ENCODE measurements around the gene P2RY12.

The P2RY12 gene

GRCh38 chr3:151371526-151371925 is 13.0 kb downstream of the P2RY12 start:
- no peak for ATAC-seq
- TF ChIP-seq ZFP3 (CRISPR knock-in tag; IDR thresholded peaks at IDR 0.05), result no peak
- no peak for TF ChIP-seq GLIS3 (CRISPR knock-in tag; IDR thresholded peaks at IDR 0.05)
- TF ChIP-seq, protein P1, sequence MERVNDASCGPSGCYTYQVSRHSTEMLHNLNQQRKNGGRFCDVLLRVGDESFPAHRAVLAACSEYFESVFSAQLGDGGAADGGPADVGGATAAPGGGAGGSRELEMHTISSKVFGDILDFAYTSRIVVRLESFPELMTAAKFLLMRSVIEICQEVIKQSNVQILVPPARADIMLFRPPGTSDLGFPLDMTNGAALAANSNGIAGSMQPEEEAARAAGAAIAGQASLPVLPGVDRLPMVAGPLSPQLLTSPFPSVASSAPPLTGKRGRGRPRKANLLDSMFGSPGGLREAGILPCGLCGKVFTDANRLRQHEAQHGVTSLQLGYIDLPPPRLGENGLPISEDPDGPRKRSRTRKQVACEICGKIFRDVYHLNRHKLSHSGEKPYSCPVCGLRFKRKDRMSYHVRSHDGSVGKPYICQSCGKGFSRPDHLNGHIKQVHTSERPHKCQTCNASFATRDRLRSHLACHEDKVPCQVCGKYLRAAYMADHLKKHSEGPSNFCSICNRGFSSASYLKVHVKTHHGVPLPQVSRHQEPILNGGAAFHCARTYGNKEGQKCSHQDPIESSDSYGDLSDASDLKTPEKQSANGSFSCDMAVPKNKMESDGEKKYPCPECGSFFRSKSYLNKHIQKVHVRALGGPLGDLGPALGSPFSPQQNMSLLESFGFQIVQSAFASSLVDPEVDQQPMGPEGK (CRISPR knock-in tag; IDR thresholded peaks at IDR 0.05; ENCODE audit: borderline replicate concordance), result no peak
- no peak for TF ChIP-seq ZNF8 (CRISPR knock-in tag; IDR thresholded peaks at IDR 0.05)
- TF ChIP-seq TCF4 (CRISPR knock-in tag; IDR thresholded peaks at IDR 0.05; ENCODE audit: borderline replicate concordance), result no peak

GRCh38 chr3:151367448-151367847 is 17.1 kb downstream of the P2RY12 start:
- ATAC-seq, result no peak
- TF ChIP-seq TSHZ2 (CRISPR knock-in tag; IDR thresholded peaks at IDR 0.05) (no peak), ZNF70 (CRISPR knock-in tag; IDR thresholded peaks at IDR 0.05) (no peak), GLIS3 (CRISPR knock-in tag; IDR thresholded peaks at IDR 0.05) (no peak), RARB (CRISPR knock-in tag; IDR thresholded peaks at IDR 0.05) (no peak), ARNTL (CRISPR knock-in tag; IDR thresholded peaks at IDR 0.05; ENCODE audit: borderline replicate concordance, low read depth) (no peak), ZNF565 (CRISPR knock-in tag; conservative IDR thresholded peaks at IDR 0.05; ENCODE audit: low read depth) (no peak), ZC3H10 (CRISPR knock-in tag; IDR thresholded peaks at IDR 0.05) (no peak)

- ATAC-seq, result no peak
- no peak for TF ChIP-seq ZNF565 (CRISPR knock-in tag; conservative IDR thresholded peaks at IDR 0.05; ENCODE audit: low read depth)
- no peak for TF ChIP-seq ZC3H10 (CRISPR knock-in tag; IDR thresholded peaks at IDR 0.05)
- no peak for TF ChIP-seq ZNF70 (CRISPR knock-in tag; IDR thresholded peaks at IDR 0.05)
- TF ChIP-seq SNAI2 (CRISPR knock-in tag; IDR thresholded peaks at IDR 0.05), result no peak
- TF ChIP-seq BACH2 (CRISPR knock-in tag; IDR thresholded peaks at IDR 0.05; ENCODE audit: borderline replicate concordance), result no peak
- no peak for TF ChIP-seq TCF4 (CRISPR knock-in tag; IDR thresholded peaks at IDR 0.05; ENCODE audit: borderline replicate concordance)
- TF ChIP-seq GLIS3 (CRISPR knock-in tag; IDR thresholded peaks at IDR 0.05), result no peak
- TF ChIP-seq TSHZ2 (CRISPR knock-in tag; IDR thresholded peaks at IDR 0.05), result no peak
- TF ChIP-seq PPARA (CRISPR knock-in tag; IDR thresholded peaks at IDR 0.05; ENCODE audit: borderline replicate concordance), result no peak
- no peak for TF ChIP-seq ZFP30 (CRISPR knock-in tag; IDR thresholded peaks at IDR 0.05)
- no peak for TF ChIP-seq OSR1 (CRISPR knock-in tag; IDR thresholded peaks at IDR 0.05)
- TF ChIP-seq, protein P1 (CRISPR knock-in tag; IDR thresholded peaks at IDR 0.05; ENCODE audit: borderline replicate concordance), result no peak
- no peak for TF ChIP-seq ZFP3 (CRISPR knock-in tag; IDR thresholded peaks at IDR 0.05)
Observed at GRCh38 chr3:151366993-151367392, 17.6 kb downstream of the P2RY12 start.

- no peak for ATAC-seq
- TF ChIP-seq SNAI2 (CRISPR knock-in tag; IDR thresholded peaks at IDR 0.05) (no peak), RARB (CRISPR knock-in tag; IDR thresholded peaks at IDR 0.05) (no peak), ESRRG (CRISPR knock-in tag; IDR thresholded peaks at IDR 0.05) (no peak), ZNF8 (CRISPR knock-in tag; IDR thresholded peaks at IDR 0.05) (no peak), ZNF70 (CRISPR knock-in tag; IDR thresholded peaks at IDR 0.05) (no peak), BACH2 (CRISPR knock-in tag; IDR thresholded peaks at IDR 0.05; ENCODE audit: borderline replicate concordance) (no peak), ZC3H10 (CRISPR knock-in tag; IDR thresholded peaks at IDR 0.05) (no peak), ISL1 (CRISPR knock-in tag; IDR thresholded peaks at IDR 0.05) (no peak), GLIS3 (CRISPR knock-in tag; IDR thresholded peaks at IDR 0.05) (no peak), PPARA (CRISPR knock-in tag; IDR thresholded peaks at IDR 0.05; ENCODE audit: borderline replicate concordance) (no peak)
- TF ChIP-seq, protein P2, sequence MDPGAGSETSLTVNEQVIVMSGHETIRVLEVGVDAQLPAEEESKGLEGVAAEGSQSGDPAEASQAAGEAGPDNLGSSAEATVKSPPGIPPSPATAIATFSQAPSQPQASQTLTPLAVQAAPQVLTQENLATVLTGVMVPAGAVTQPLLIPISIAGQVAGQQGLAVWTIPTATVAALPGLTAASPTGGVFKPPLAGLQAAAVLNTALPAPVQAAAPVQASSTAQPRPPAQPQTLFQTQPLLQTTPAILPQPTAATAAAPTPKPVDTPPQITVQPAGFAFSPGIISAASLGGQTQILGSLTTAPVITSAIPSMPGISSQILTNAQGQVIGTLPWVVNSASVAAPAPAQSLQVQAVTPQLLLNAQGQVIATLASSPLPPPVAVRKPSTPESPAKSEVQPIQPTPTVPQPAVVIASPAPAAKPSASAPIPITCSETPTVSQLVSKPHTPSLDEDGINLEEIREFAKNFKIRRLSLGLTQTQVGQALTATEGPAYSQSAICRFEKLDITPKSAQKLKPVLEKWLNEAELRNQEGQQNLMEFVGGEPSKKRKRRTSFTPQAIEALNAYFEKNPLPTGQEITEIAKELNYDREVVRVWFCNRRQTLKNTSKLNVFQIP (CRISPR knock-in tag; IDR thresholded peaks at IDR 0.05; ENCODE audit: borderline replicate concordance, low read depth), result no peak
Observed at GRCh38 chr3:151362751-151363174, 21.8 kb downstream of the P2RY12 start.
